IPS-NIHi11 (cell line): ENCODE measurements around the gene FBLN1.
"Not testable (repeated sequence)": the region's sequence is repeated elsewhere in the genome, so short reads cannot be mapped to it uniquely, and the experiment has no call there.

ENCODE experiments used
- DNase-seq: peaks from one replicate; pipeline ENCODE4 v3.0.0; 2012; ENCODE audit warnings: mixed read lengths, low spot score

Gene FBLN1, protein sequence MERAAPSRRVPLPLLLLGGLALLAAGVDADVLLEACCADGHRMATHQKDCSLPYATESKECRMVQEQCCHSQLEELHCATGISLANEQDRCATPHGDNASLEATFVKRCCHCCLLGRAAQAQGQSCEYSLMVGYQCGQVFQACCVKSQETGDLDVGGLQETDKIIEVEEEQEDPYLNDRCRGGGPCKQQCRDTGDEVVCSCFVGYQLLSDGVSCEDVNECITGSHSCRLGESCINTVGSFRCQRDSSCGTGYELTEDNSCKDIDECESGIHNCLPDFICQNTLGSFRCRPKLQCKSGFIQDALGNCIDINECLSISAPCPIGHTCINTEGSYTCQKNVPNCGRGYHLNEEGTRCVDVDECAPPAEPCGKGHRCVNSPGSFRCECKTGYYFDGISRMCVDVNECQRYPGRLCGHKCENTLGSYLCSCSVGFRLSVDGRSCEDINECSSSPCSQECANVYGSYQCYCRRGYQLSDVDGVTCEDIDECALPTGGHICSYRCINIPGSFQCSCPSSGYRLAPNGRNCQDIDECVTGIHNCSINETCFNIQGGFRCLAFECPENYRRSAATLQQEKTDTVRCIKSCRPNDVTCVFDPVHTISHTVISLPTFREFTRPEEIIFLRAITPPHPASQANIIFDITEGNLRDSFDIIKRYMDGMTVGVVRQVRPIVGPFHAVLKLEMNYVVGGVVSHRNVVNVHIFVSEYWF

DNA sequence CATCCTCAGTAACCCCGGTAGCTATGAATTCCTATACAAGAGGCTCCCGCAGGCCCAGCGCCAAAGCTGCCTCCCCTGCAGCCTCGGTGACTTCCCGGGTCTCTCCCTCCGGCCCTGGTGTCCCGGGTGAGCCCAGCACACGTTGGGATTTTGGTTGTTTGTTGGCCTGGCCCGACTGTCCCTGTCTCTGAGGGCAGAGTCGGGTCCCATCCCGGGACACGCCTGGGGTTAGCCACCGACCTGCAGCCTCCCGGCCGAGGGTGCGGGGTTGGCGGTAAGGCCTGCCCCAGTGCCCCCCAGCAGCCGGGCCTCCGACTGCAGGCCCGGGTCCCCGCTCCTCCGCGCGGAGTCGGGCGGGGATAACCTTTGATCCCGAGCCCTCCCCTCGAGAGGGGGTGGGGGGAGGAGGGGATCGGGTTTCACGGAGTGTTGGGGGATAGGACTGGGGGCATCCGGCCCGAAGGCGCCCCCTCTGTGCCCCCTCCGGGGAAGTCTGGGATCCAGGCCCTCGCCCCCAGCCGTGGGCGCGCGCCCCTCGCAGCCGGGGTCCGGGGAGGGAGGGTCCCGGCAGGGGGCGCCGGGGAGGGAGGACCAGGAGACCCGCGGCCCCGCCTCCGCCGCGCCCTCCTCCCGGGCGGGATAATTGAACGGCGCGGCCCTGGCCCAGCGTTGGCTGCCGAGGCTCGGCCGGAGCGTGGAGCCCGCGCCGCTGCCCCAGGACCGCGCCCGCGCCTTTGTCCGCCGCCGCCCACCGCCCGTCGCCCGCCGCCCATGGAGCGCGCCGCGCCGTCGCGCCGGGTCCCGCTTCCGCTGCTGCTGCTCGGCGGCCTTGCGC lies at the start of gene FBLN1:
FBLN1 (plus strand) TSS at position 669 of the 835 bp plus-strand sequence; CDS start at position 772, 103 bp downstream.
- peak; percentile 90 for DNase-seq

DNA sequence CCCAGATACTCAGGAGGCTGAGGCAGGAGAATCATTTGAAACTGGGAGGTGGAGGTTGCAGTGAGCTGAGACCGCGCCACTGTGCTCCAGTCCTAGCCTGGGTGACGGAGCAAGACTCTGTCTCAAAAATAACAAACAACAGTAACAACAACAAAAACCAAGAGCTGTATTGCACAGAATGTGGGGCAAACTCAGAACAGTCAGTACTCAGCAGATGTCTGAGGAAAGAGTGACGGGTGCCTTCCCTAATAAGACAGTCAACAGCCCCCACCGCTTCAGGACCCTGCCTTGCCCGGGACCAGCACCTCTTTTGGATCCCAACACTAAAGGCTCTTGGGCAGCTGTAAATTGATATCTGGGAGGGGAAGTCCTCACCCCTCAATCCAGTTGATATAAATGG lies 48.9 kb upstream of the FBLN1 start:
- no peak for DNase-seq

DNA sequence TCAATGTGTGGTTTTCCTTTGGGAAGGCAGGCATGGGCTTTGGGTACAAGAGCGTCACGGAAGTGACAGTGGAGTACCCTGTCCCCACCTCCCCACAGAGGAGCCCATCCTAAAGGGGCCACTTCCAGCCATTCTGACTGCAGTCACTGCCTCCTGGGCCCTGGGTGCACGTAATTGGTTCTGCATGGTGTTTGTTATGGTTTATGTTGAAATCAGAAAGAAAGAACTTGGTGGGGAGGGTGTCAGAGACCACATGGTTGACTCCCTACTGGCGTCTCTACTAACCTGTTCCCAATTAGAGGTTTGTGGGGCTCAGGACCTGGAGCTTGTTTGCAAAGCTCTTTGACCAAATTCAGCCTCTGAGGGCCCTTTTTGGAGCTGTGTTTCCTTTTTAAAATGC lies 48.4 kb upstream of the FBLN1 start:
- no peak for DNase-seq

DNA sequence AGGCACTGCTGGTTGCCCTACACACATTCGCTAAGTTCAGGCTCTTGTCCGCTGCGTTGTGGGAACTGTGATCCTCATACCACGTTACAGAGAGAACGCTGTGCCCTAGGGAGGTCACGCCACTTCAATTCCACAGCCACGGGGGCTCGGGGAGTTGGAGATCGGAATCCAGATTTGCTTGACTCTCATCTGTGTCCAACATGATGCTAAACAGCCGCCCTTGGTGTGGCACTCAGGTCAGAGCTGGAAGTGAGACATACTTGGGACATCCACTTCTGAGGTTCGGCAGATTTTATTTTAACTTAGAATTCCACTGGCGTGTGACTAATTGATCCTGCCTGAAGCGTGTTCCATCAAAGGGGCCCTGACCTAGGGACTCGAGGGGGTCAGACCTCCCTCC lies 47.5 kb upstream of the FBLN1 start:
- no peak for DNase-seq

DNA sequence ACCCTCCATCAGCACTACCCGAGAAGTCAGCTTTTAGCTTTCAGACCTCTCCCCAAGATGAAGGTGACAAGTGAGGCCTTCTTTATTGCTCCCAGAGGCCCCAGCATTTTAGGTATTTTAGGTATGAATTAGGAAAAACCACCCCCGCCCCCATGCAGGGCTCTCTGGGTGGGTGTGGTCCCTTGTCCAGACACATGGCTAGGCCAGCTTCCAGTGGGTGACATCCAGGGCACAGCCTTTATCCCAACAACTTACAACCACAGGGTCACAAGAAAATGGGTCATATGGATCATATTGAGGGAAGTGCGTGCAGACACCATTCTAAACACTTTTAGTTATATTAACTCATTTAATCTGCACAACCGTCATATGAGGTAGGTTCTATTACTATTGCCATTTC lies 47.1 kb upstream of the FBLN1 start:
- DNase-seq: no peak

DNA sequence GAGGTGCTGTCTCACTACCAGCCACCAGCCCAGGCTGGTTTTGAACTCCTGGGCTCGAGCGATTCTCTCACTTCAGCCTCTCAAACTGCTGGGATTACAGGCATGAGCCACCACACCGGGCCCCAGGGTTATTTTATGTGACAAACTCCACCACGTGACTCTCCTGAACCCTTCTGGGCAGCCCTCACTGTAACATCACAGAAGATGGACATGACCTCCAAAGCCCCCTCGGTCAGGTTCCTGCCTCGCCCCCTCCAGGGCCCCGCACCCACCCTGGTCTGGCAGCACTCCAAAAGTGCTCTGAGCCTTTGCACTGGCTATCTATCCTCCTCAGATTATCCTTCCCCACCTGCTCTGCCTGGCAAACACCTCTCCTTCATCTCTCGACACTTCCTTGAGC lies 45.9 kb upstream of the FBLN1 start:
- peak; percentile 3 for DNase-seq

DNA sequence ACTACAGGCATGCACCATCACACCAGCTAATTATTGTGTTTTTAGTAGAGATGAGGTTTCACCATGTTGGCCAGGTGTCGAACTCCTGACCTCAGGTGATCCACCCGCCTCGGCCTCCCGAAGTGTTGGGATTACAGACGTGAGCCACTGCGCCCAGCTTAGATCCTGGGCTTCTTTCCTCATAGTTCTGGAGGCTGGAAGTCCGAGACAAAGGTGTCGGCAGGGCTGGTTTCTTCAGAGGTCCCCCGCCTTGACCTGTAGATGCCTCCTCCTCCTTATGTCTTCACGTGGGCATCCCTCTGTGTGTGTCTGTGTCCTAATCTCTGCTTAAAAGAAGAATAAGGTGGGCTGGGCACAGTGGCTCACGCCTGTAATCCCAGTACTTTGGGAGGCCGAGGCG lies 44.2 kb upstream of the FBLN1 start:
- DNase-seq: no peak

DNA sequence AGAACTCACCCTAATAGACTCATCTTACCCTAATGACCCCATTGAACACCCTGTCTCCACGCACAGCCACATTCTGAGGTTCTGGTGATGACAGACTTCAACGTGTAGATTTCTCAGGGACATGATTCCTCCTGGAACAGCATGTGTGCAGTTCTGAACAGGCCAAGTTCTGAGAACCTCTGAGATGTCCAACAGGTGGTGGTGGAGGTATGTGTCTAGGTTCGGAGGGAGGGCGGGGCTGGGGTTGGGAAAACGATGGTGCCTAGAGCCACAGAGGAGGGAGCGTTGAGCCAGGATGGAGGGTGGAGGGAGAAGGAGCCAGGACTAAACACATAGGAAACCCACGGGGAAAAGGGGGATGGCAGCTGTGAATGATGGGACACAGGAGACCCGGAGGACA lies 43.4 kb upstream of the FBLN1 start:
- DNase-seq: no peak

DNA sequence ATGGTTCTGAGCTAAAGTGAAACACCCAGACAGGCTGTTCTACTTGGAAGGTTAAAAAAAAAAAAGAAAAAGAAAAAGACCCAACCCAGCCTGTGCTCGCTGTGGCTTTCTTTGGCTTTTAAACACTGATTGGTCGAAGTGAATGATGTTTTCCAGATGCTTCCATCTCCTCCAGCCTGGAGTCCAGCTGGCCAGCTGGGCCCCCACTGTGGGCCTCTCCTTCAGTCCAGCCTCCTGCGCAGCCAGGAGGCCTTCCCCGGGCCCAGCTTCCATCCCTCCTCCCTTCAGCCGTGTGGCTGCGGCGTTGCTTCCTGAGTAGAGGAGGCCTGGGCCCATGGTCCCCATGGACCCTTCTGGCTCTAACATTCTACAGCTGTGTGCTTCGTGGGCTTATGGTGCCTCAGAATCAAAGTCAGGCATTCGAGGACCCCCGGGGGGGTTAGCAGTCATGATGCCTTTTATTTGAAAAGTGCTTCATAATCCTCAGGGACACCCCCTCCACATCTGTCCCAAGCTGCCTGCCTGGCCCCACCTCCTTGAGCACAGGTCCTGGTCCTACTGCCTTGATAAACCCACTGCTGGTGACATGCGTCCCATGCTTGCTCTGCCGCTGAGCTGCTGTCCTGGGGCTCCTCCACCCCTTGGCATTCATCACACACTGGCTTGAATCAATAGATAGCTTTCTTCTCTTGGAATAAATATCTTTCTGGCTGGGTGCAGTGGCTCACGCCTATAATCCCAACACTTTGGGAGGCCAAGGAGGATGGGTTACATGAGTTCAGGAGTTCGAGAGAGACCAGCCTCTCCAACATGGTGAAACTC lies 42.2 kb upstream of the FBLN1 start:
- no peak for DNase-seq

DNA sequence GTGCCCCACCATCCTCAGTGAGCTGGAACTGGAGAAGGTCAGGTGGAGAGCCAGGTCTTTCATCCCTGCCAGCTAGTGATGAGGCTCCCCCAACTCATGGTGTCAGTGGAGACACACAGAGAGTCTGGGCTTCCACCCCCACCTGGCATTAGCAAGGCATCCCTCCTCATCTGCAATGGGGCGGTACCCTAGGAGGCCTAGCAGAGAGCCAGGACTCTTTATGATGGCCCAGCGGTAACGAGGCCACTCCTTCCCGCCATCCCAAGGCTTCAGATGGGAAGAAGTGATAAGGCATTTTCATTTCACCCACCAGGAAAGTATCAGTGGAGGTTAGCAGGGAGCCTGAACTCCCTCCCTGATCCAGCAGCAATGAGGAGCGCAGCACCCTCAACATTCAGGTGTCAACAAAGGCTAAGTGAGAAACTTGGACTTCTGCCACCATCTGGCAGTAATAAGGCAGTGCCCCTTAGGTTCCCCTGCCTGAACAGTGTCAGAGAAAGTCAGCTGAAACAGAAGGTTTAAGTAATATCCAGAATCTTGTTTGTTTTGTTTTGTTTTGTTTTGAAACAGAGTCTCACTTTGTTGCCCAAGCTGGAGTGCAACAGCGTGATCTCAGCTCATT lies 40.5 kb upstream of the FBLN1 start:
- peak; percentile 71 for DNase-seq

DNA sequence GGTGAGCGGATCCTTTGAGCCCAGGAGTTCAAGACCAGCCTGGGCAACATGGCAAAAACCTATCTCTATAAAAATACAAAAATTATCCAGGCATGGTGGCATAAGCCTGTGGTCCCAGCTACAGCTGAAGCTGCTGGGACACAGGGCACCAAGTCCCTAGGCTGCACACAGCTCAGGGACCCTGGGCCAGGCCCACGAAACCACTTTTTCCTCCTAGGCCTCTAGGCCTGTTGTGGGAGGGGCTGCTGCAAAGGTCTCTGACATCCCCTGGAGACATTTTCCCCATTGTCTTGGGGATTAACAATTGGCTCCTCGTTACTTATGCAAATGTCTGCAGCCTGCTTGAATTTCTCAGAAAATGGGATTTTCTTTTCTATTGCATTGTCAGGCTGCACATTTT lies 39.0 kb upstream of the FBLN1 start:
- not testable (repeated sequence) for DNase-seq

DNA sequence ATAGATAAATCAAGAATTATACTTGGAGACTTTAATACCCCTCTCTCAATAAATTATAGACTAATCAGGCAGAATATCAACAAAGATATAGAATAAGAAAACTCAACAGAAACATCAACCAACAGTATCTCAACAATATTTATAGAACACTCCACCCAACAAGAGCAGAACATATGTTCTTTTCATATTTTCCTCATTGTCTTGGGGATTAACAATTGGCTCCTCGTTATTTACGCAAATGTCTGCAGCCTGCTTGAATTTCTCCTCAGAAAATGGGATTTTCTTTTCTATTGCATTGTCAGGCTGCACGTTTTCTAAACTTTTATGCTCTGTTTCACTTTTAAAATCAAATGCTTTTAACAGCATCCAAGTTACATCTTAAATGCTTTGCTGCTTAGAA lies 37.0 kb upstream of the FBLN1 start:
- no peak for DNase-seq

DNA sequence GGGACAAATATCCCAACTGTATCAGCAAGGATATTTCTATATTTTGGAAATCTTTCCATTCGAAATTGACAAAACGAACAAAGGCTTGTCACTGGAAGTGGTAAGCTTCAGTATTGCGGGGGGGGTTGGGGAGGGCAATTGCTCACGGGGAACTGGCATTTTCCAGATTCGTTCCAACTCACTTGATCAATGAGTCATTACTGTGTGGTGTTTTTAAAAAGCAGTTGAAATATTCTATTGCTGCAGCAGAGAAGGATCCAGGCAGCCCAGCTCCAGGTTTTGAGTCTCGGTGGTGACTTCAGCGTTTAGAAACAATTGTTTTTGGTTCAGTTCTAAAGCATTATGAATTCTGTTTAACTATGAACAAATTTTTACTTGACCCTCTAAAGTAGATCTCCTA lies 33.8 kb upstream of the FBLN1 start:
- no peak for DNase-seq

DNA sequence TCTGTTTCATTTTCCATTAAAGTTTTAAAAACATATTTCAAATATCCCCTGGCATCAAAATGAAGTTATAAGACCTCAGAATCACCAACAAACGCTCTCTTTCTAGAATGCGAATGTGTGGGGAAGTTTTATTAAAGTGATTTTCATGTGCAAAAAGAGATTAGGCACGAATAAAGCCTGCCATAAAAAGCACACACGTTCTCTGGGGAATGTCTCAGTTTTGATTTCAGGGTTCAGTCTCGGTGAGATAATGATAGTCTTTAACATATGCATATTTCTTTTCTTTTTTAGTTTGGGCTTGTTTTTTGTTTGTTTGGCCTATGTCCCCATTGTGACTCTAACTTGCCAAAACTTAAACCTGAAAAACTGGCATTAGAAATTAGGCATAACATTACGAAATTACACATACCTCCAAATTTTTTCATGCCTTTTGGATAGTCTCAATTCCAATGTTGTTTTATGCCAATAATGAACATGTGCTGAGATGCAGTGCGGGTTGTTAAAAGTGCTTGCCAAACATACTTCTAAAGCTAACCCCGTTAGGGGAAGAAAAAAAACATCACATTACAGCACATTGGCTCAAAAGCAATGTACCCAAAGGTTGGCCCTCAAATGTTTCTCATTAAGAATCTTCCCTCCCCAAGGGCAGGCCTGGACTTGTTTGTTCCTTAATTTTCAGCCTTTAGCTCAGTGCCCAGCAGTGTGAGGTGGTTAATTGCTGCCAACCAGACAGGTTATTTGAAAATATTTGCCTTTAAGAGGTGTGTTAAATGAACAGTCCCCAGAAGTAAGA lies 33.2 kb upstream of the FBLN1 start:
- DNase-seq: no peak

DNA sequence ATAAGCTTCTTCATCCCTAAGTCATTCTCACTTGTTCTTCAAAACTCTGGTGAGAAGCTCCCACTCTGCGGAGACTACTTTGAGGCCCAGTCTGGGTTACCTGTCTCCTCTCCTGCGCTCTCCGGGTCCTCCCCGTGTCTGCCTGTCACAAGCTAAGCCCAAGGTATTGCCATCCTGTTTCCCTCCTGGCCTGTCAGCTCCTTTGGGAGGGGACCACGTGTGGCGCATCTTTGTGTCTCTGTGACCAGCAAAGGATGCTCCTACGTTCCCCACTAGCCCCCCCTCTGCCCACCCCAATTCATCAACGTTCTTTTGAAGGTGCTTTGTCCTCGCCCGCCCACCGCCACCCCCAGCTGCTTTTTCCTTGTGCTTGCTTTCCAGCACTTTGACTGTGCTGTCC lies 31.8 kb upstream of the FBLN1 start:
- no peak for DNase-seq

DNA sequence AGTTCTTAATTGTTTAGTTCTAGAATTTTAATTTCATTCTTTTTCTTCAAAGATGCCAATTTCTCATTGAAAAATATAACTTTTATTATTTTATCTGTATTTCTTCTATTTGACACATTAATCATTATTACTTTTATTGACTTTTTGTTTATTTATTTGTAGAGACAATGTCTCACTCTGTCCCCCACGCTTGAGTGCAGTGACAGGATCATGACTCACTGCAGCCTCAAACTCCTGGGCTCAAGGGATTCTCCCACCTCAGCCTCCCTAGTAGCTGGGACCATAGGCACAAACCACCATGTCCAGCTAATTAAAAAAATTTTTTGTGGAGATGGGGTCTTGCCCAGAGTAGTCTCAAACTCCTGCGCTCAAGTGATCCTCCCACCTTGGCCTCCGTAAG lies 30.3 kb upstream of the FBLN1 start:
- DNase-seq: no peak

DNA sequence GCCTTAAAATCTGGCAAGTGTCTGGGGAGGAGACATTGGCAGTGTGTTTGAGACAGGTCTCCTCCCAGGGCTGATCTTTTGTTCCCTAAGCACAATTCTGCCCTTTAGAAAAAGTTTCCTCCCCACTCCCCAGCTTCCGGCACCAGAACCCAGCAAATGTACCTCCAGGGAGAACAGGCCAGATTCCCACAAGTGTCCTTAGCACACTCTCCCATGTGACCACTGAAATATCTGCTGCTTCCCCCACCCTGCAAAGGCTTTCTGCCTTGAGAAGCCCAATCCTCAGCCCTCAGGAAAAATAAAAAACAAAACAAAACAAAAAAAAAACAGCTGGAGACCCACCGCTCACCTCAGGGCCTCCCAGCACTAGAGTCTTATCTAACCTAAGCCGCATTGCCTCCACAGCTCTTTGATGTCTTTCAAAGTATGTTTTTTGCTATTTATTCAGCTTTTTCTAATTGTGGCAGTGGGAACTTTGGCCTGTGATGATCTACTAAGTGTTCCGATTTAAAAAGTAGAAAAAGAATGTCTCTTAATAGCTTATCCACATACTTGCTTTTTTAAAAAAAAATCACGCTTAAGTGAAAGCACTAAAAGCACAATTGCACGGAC lies 29.0 kb upstream of the FBLN1 start:
- no peak for DNase-seq

DNA sequence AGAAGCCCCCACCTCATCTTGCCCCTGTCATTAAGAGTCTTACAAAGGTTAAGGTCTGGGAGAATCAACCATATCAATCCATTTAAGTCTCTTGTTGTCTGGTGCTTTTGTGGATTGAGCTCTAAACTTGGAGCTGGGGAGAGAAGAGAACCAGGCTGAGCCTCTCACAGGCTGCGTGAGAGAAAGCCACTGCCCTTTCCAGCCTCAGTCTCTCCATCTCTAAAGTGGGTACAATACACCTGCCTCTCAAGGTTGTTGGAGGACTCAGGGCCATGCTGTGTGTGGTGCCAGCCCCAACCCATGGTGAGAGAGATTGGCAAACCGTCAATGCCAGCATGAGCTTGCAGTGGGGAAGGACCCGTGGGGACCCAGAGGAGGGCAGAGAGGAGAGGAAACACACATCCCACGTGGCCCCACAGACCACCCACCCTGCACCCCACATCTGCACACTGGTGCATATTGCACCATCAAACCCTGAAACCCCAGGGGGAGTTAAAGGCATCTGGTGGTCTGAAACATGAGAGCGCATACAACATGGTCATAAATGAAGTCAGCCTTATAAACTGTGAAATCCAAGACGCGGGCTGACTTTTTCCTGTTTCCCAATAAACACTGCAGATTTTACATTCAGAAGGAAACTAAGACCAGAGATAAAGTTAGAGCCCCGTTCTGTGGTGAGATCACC lies 27.5 kb upstream of the FBLN1 start:
- no peak for DNase-seq

DNA sequence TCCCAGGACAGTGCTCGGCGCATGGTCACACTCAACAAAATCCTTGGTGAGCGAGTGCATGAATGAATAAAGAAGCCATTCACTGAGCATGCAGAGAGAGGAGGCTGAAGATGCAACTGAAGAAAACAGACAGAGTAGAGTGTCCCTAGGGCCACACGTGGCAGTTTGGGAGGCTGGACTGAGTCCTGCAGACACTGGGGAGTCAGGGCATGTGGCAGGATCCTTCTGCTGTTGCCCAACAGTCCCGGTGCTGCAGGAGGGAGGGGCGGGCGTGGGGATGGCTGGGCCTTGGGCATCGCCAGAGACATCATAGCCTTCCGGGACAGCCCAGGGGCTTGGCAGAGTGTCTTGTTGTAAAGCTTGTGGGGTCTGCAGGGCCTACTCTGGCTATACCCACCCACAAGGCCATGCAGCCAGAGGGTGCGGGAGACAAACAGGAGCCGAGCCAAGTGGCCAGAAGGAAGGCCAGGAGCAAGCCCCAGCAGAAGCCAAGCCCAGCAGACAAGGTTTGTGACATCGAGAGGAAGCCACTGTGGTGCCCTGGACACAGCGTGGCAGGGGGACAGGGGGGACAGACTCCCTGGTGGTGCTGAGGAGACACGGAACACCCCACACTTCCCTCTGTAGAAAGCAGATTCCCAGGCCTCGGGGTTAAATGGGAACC lies 26.7 kb upstream of the FBLN1 start:
- DNase-seq: no peak
